ENCODE data around the gene ZMYND8. TPM values are rescaled to one million over a fixed set of nuclear protein-coding genes. Genes with fewer than 3 reads are reported as not detected.

The ZMYND8 gene
- total RNA-seq, 4 donors from 2014 or later = 33.3 to 46.7 (median 39.2) TPM

GRCh38 chr20:47273591-47274235 lies 82.8 kb downstream of the ZMYND8 start:
- no peak for TF ChIP-seq CTCF (IDR thresholded peaks at IDR 0.05; ENCODE audit: low read depth)

GRCh38 chr20:47272893-47273590 lies 83.5 kb downstream of the ZMYND8 start:
- peak; percentile 19 for TF ChIP-seq CTCF (IDR thresholded peaks at IDR 0.05; ENCODE audit: low read depth)

- TF ChIP-seq CTCF (IDR thresholded peaks at IDR 0.05; ENCODE audit: low read depth) = no peak
Observed at GRCh38 chr20:47271046-47271615, 85.4 kb downstream of the ZMYND8 start.

GRCh38 chr20:47269309-47270165 lies 87.0 kb downstream of the ZMYND8 start:
- TF ChIP-seq CTCF (IDR thresholded peaks at IDR 0.05; ENCODE audit: low read depth) = no peak

- no peak for TF ChIP-seq CTCF (IDR thresholded peaks at IDR 0.05; ENCODE audit: low read depth)
Observed at GRCh38 chr20:47267621-47268020, 88.9 kb downstream of the ZMYND8 start.

GRCh38 chr20:47266847-47267515 lies 89.5 kb downstream of the ZMYND8 start:
- TF ChIP-seq CTCF (IDR thresholded peaks at IDR 0.05; ENCODE audit: low read depth) = no peak
